EL (cell line): ENCODE data around the gene OXCT2.
A peak's percentile ranks its signal among the peaks of the same experiment; 100 is the strongest.

Source experiments
- DNase-seq: peaks from one replicate; pipeline ENCODE4 v3.0.0-alpha.2; 2016

OXCT2 gene

DNA sequence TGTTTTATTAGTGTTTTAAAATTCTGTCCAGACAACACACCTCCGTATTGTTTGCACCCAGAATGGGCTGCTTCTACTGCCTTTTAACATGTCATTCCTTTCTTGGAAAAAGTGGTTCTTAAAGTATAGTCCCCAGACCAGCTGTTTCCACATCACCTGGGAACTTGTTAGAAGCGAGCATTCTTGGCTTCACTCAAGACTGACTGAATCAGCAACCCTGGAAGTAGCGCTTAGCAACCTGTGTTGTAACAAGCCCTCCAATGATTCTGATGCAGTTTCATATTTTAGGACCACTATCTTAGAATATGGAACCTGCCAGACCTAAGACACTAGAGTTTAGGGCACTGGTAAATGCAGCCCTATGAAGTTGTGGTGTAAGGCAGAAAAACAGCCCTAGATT, 38.4 kb downstream of the OXCT2 start:
- no peak for DNase-seq

DNA sequence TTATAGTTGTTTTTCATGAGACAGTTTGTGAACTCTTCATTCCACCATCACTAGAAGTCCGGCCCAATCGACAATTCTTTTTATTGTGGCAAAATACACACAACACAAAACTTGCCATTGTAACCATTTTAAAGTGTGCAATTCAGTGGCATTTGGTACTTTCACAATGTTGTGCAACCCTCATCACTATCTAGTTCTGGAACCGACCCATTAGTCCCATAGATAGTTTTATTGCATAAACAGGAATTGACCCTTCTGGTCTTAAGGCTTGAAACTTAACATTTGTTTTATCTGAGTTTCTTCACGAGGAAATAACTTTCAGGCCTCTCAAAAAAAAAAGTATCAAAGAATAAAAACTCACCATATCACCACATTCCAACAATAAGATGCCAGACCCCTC, 41.3 kb downstream of the OXCT2 start:
- no peak for DNase-seq

- DNase-seq, result no peak
Measured at GRCh38 chr1:39729030-39729429, 42.1 kb downstream of the OXCT2 start.

GRCh38 chr1:39727932-39728317, 43.2 kb downstream of the OXCT2 start:
- no peak for DNase-seq

- DNase-seq, result no peak
Measured at GRCh38 chr1:39727221-39727931, 43.8 kb downstream of the OXCT2 start.

DNA sequence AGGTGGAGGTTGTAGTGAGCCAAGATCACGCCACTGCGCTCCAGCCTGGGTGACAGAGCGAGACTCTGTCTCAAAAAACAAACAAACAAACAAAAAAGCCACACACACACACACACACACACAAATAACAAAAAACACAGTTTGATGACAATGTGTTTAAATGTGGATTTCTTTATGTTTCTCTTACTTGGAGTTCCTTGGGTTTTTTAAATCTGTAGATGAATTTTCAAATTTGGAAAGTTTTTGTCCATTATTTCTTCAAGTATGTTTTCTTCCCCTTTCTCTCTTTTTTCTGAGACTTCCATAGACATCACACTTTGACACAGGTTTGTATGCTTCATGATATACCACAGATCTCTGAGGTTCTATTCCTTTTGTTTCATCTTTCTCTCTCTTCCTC, 44.5 kb downstream of the OXCT2 start:
- no peak for DNase-seq

GRCh38 chr1:39722495-39722894, 48.7 kb downstream of the OXCT2 start:
- DNase-seq, result peak; percentile 16

- no peak for DNase-seq
Measured at GRCh38 chr1:39721664-39722063, 49.5 kb downstream of the OXCT2 start.

- peak; percentile 67 for DNase-seq
Measured at GRCh38 chr1:39720094-39720999, 50.8 kb downstream of the OXCT2 start.
